HG02642 (cell line): ENCODE data around the gene NUBP1.
"Not testable (repeated sequence)": the region's sequence is repeated elsewhere in the genome, so short reads cannot be mapped to it uniquely, and the experiment has no call there.

Experiments
- ATAC-seq: cut with Tn5 transposase; IDR thresholded peaks from one replicate; pipeline ENCODE4 v1.9.1; 2021; ENCODE audit warnings: mild to moderate bottlenecking; ENCODE audit not compliant: unreplicated experiment, poor library complexity

NUBP1 gene

DNA sequence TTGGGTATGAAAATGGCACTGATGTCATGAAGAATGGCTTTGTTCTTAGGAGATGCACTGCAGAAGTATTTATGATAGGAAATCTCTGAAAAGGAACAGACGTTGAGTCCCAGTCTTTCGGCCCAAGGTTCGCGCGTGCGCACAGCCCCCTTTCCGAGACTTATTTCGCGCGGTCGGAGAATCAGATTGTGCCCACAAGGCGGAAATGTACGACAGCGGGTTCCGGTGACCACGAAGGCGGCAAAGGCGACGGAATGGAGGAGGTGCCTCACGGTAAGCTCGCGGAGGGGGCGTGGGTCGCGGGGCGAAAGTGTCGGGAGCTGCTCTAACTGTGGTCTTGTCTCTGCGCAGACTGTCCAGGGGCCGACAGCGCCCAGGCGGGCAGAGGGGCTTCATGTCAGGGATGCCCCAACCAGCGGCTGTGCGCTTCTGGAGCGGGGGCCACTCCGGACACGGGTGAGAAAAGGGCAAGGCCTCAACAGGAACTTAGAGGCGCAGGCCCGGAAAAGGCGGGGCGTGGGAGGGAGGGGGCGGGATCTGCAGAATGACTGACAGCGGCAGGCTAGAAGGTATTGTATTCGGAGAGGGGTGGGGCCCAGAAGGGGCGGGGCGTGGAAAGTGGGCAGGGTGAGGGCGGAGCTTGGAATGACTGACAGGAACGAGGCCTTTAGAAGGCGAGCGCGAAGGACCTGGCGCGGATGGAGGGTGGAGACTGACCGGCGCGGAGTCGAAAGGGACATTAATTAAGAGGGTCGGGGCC lies at the start of gene NUBP1:
NUBP1 (plus strand) TSS at position 233 of the 760 bp plus-strand sequence; CDS start at position 255, 22 bp downstream.
- peak; percentile 83 for ATAC-seq

GRCh38 chr16:10693889-10694288 lies 49.8 kb upstream of the NUBP1 start:
- ATAC-seq, result no peak

DNA sequence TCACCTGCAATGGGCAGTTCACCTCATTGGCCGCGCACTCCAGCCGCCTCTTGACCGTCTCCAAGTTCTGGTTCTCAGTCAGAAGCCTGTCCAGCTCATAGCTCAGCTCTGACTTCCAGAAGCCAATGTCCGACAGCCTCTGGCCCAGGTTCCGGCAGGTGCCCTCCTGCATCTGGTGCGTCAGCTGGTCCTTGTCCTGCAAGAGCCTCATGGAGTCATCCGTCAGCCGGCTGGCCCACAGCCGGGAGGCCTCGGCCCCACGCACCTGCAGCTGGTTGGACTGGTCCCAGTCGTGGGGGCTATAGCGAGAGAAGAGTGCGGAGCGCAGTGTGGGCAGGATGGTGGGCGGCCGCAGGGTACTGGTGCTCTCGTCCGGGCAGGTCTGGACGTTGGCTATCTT lies 49.3 kb upstream of the NUBP1 start:
- ATAC-seq, result no peak

DNA sequence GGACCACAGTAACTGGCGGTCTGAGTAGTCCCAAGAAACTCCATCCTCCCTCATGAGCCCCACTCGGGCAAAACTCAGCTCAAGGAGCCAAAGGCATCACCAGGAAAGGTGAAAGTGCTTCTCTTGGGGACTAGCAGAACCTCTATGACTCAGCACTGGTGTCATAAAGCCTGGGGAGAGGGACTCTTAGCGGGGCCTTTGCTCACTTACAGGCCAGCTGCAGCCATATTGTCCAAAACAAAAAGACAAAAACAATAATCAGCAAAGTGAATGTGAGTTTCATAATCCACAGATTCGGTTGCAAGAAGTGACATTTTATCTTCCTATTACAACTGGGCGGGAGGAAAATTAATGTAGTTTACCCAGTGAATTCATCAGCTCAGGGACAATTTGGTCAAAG lies 48.8 kb upstream of the NUBP1 start, which contains the start of gene TEKT5:
TEKT5 (minus strand) TSS at position 101 of the 400 bp plus-strand sequence; CDS start at position 44, 57 bp downstream.
- no peak for ATAC-seq

GRCh38 chr16:10699756-10700155 lies 43.9 kb upstream of the NUBP1 start:
- no peak for ATAC-seq

GRCh38 chr16:10708969-10709368 lies 34.7 kb upstream of the NUBP1 start:
- no peak for ATAC-seq

DNA sequence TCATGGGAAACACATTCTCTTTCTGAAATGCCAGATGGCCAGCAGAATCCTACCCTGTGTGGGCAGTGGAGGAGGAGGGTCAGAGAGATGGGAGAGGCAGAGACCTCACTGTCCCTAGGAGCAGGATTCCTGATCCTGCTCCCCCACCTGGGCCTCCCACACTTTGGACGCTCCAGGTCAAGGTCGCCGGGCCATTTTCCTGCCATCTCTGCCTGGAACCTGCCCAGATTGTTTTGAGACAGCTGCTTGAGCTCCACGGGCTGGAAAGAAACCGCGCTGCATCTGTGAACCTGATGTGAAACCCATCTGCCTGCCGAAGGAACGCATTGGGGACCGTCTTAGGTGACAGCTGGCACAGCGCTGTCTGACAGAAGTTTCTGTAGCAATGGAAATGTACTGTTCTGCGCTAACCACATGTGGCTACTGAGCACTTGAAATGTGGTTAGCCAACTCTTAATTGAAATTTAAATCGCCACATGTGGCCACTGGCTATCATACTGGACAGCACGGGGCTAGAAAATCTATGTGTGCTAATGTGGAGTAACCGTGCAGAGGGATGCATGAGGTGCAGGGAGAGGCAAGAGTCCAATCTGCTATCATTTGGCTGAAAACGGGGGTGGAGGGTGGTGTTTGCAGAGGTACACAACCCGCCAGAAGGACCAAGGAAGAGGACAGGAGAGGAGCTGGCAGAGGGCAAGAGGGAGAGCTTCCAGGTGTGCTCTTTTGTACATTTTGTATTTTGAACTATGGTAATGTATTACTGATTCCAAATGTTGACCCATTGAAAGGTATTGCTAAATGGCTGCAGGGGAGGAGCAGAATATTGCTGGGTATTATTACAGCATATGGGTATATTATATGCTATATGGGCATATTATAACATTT lies 15.4 kb upstream of the NUBP1 start:
- no peak for ATAC-seq

DNA sequence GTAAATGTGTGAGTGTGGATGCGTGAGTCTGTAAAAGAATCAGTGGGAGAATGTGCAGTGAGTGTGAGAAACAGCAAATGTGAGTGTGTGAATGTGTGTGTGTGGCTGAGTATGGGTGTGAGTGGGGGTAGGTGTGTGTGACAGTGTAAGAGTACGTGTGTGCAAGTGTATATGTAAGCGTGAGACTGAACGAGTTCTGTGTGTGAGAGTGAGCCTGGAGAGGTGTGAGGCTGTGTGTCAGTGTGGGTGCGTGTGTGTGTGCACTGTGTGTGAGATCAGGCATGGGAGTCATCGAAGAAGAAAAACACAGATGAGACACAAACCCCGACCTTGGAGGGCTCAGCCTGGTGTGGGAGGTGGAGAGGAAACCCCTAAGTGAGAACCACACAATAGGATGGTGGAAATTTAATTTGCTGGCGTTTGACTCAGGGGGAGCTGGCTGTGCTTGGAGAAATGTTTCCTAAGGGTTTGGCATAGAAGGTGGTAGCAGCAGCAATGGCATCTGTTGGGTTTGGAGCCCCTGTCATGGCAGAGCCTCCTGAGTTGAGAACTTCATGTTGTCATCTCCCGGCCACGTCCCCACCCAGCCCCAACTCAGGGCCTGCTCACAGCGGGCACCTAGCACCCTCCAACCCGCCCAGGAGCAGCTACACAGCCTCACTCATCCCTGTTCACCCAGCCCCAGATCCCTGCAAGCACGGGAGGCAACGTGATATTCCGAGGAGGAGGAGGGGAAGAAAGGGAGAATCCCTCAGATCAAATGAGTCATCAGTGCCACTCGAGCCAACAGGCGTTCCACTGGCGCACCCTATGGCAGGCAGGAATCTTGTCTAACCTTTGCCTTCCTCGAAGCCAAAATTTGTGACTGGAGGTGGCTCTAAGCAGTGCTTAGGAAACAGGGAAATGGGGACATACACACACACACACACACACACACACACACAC lies 14.3 kb upstream of the NUBP1 start:
- ATAC-seq, result no peak

GRCh38 chr16:10731790-10732189 lies 11.9 kb upstream of the NUBP1 start:
- ATAC-seq, result no peak

- no peak for ATAC-seq
Measured at GRCh38 chr16:10737068-10737625, 6.5 kb upstream of the NUBP1 start.

DNA sequence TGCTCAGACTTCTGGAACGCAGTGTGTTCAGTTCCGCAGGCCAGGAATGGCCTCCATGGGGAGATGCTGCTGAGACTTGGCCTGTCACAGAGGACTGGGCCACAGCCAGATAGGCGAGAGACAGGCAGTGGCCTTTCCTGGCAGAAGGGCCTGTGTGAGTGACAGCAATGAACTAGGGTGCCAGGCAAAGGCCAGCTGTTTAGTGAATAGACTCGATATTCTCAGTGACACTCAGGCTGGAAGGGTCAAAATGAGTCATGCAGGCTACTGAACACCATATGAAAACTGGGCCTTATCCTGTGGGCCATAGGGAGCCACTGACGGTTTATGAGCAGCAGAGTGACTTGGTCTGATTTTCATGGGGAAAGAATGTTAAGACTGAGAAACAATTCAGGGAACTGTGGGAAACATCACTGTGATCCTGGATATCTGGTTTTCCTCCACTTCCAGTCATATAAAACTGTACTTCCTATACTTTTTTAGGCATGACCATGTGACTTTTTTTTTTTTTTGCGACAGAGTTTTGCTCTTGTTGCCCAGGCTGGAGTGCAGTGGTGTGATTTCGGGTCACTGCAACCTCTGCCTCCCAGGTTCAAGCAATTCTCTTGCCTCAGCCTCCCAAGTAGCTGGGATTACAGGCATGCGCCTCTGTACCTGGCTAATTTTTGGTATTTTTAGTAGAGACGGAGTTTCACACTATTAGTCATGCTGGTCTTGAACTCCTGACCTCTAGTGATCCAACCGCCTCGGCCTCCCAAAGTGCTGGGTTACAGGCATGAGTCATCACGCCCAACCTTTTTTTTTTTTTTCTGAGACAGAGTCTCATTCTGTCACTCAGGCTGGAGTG lies 5.2 kb upstream of the NUBP1 start:
- ATAC-seq, result peak; percentile 74

DNA sequence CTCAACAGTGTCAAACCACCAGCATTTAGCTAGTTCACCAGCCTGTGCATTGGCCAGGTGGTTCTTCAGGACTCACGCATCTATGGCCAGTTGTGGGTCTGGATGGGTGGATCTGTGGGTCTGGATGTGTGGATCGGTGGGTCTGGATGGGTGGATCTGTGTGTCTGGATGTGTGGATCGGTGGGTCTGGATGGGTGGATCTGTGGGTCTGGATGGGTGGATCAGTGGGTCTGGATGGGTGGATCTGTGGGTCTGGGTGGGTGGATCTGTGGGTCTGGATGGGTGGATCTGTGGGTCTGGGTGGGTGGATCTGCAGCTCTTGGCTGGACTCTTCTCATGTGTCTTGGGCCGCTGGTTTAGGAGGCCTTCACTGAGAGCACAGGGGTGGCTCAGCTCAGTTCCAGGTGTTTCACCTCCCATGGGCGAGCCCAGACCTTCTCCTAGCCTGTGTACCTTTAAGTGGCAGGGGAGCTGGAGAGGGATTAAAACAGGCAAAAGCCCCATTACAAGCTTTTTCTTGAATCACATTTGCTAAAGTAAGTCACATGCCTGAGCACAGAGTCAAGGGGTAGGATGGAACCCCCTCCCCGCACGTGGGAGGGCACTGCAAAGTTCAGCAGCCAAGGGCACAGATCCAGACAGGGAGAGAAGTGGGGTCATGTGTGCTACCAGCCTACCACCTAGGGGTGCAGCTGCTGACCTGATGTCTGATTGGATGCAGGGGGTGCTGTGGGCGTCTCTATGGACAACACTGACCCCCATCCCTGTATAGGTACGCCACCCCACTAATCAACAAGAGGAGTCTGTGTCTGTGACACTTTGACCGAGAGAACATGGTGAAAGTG lies 3.4 kb upstream of the NUBP1 start:
- no peak for ATAC-seq

DNA sequence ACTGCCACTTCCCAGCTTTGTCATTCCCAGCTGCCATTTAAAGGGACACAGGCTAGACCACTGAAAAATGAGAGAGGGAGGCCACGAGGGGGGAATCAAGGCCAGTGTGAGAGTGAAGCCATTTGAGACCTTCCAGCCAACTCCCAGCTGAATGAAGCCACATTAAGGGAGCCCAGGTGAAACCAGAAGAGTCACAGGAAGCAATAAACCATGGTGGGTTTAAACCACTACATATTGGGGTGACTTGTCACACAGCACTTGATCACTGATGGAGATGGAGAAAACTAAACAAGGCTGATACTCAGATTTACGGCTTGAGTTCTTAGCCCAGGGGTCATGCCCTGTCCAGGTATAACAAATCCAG lies 2.8 kb upstream of the NUBP1 start:
- no peak for ATAC-seq

DNA sequence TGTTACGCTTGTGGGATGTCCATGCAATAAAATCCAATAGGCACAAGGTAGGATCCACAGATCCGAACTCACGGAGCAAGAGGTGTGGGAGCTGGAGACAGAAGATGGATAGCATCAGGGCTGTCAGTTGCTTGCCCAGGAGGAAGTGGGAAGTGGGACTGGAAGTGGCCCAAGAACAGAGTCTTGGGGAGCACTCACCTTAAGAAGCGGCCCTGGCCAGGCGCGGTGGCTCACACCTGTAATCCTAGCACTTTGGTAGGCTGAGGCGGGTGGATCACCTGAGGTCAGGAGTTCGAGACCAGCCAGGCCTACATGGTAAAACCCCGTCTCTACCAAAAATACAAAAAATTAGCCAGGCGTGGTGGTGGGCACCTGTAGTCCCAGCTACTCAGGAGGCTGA lies 2.4 kb upstream of the NUBP1 start:
- not testable (repeated sequence) for ATAC-seq

- ATAC-seq, result no peak
Measured at GRCh38 chr16:10741844-10742243, 1.8 kb upstream of the NUBP1 start.

DNA sequence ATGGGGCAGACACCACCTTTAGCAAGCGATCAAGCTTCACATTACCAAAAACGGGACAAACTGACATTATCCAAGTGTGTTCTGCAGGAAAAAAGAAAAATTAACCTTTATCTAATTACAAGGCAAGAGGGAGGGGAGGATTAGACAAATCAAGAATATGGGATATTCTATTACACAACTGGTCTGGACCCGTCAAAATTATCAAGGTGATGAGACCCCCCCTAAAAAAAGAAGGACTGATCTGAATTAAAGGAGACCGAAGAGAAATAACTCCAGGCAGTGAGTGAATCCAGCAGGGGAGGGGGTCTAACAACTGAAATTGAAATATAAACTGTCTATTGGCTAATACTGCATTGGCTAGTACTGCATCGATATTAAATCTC lies 424 bp upstream of the NUBP1 start:
- ATAC-seq, result no peak

GRCh38 chr16:10744370-10745030 lies 858 bp downstream of the NUBP1 start:
- ATAC-seq, result no peak

- ATAC-seq, result no peak
Measured at GRCh38 chr16:10745841-10746240, 2.2 kb downstream of the NUBP1 start.
